Kidney epithelial cell (primary cell): ENCODE results near the gene ELMOD1. TPM values are rescaled to one million over a fixed set of nuclear protein-coding genes. Genes with fewer than 3 reads are reported as not detected.
"Not testable (repeated sequence)": the region's sequence is repeated elsewhere in the genome, so short reads cannot be mapped to it uniquely, and the experiment has no call there.

Experiments used
- DNase-seq: peaks from one replicate; pipeline ENCODE4 v3.0.0-alpha.2; 2010; ENCODE audit warnings: low read depth
- H3K27me3 ChIP-seq: 2 replicates; pipeline ENCODE4 v1.6.0; 2011; ENCODE audit warnings: low read length; ENCODE audit not compliant: control insufficient read depth, insufficient read depth
- H3K36me3 ChIP-seq: 2 replicates; pipeline ENCODE4 v1.5.1; 2011; ENCODE audit warnings: low read length; ENCODE audit not compliant: control insufficient read depth, insufficient read depth
- H3K4me3 ChIP-seq: 2 replicates; pipeline ENCODE4 v1.5.1; 2011; ENCODE audit warnings: low read depth, mild to moderate bottlenecking, control low read depth, low read length
- CTCF ChIP-seq: IDR thresholded peaks from 2 replicates; pipeline ENCODE4 v1.5.1; 2011; ENCODE audit warnings: mild to moderate bottlenecking, moderate library complexity, low read length, control low read depth, inconsistent platforms; ENCODE audit not compliant: insufficient read depth, poor library complexity, severe bottlenecking
- total RNA-seq: library from RNA; depleted of rRNA; stranded (reverse); fragments of >200 nt; gene quantifications from 2 replicates; pipeline ENCODE4 v1.2.3, GENCODE V29; 2015

The ELMOD1 gene
- total RNA-seq, 1 donor from 2014 or later = 0.21 TPM

- H3K36me3 ChIP-seq = no peaks in the 10 kb centered on the region
- H3K4me3 ChIP-seq = no peak overlapping the region
- TF ChIP-seq CTCF = no peak
- no peaks in the 10 kb centered on the region for H3K27me3 ChIP-seq
- no peak for DNase-seq
These were observed 24.4 kb upstream of the ELMOD1 start for GRCh38 chr11:107566569-107566968.

DNA sequence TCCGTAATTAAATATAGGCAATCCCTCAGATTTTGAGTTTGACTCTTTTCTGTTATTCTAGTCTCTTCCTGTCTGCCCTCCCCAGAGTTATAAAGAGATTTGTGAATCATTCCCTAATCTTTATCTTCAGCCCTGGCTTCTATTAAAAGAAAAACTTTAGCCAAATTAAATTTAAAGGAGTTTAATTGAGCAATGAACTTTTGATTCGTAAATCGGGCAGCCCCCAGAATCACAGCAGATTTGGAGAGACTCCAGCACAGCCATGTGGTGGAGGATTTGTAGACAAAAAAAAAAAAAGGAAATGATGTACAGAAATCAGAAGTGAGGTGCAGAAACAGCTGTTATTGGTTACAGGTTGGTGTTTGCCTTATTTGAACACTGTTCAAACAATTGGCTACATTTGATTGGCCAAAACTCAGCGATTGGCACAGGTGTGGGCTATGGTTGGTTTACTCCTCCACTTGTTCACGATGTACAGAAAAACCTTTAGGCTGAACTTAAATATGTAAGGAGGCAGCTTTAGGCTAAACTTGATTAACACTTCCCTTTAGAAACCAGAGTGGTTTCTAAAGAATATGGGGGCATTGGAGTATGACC is 23.1 kb upstream of the ELMOD1 start:
- Histone ChIP-seq H3K4me3 (no peak overlapping the region), H3K36me3 (no peaks in the 10 kb centered on the region), H3K27me3 (no peaks in the 10 kb centered on the region)
- DNase-seq = no peak
- TF ChIP-seq CTCF = no peak

DNA sequence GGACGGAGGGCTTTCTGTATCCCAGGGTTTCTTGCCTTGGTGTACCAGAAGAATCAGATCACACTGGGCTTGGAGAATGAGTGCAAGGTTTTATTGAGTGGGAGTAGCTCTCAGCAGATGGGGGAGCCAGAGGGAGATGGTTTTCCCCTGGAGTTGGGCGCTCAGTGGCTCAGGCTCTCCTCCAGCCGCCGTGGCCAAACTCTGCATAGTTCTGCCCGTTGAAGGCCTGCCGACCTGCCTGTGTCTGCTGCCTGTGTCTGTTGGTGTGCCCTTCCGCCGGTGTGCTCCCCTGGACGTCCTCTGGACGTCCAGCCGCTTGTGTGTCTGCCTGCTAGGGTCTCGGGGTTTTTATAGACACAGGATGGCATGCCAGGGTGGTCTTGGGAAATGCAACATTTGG is 20.9 kb upstream of the ELMOD1 start:
- DNase-seq = no peak
- no peak for TF ChIP-seq CTCF
- H3K27me3 ChIP-seq = no peaks in the 10 kb centered on the region
- no peak overlapping the region for H3K4me3 ChIP-seq
- H3K36me3 ChIP-seq = no peaks in the 10 kb centered on the region

DNA sequence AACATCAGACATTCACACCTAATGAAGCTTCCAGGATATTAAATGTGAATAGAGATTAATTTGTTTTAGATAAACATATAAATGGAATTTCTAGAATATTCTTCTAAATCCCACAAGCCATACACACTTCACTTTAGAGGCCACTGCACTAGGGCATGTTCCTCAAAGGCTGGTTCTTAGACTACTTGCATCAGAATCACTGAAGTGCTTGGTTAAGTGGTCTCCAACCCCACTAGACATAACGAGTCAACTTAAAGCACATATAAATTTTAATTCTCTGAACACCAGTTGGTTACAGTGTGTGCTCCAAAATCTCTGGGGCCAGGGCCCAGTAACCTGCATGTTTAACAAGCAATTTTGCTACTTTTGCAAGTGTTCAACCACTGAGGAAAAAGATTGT is 17.5 kb upstream of the ELMOD1 start:
- Histone ChIP-seq H3K4me3 (no peak overlapping the region), H3K36me3 (no peaks in the 10 kb centered on the region), H3K27me3 (no peaks in the 10 kb centered on the region)
- no peak for TF ChIP-seq CTCF
- no peak for DNase-seq

GRCh38 chr11:107576497-107577345 is 14.2 kb upstream of the ELMOD1 start:
- TF ChIP-seq CTCF = peak; percentile 76
- H3K4me3 ChIP-seq, DNase-seq: not testable (repeated sequence)

DNA sequence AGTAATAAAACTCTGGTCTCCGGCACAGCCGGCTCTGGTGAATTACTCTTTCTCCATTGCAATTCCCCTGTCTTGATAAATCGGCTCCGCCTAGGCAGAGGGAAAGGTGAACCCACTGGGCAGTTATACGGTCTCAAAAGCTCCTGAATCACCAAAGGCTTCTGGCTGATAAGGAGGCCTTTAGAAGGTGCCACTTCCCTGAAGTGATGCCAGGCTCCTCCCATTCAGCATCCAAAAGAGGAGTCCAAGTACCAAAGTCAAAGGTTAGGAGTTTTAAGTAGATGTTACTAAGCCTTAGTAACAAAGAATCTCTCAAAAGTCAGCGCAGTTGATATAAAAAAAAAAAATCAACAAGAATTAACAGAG is 13.6 kb upstream of the ELMOD1 start:
- no peaks in the 10 kb centered on the region for H3K27me3 ChIP-seq
- no peak for DNase-seq
- H3K4me3 ChIP-seq = no peak overlapping the region
- no peaks in the 10 kb centered on the region for H3K36me3 ChIP-seq
- TF ChIP-seq CTCF = no peak

More at GRCh38 chr11:107576497-107577345, 14.2 kb upstream of the ELMOD1 start:
- H3K36me3 ChIP-seq, H3K27me3 ChIP-seq: not testable (repeated sequence)

DNA sequence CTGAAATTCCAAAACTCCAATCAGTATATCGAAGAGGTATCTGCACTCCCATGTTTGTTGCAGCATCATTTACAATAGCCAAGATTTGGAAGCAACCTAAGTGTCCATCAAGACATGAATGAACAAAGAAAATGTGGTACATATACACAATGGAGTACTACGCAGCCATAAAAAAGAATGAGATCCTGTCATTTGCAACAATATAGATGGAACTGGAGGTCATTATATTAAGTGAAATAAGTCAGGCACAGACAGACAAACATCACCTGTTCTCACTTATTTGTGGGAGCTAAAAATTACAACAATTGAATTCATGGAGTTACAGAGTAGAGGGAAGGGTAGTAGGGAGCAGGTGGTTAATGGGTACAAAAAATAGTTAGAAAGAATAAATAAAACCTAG is 11.8 kb upstream of the ELMOD1 start:
- DNase-seq, H3K4me3 ChIP-seq, H3K36me3 ChIP-seq, H3K27me3 ChIP-seq: not testable (repeated sequence)
